Measurements from ENCODE around the gene PALD1.
A peak's percentile ranks its signal among the peaks of the same experiment; 100 is the strongest.

Gene PALD1

GRCh38 chr10:70498970-70499835, 20.6 kb downstream of the PALD1 start:
- H3K4me3 ChIP-seq, result no peak overlapping the region
- peak overlapping the region in 5 of 21 experiments; percentile 1 to 61 (median 15) for H3K27ac ChIP-seq

DNA sequence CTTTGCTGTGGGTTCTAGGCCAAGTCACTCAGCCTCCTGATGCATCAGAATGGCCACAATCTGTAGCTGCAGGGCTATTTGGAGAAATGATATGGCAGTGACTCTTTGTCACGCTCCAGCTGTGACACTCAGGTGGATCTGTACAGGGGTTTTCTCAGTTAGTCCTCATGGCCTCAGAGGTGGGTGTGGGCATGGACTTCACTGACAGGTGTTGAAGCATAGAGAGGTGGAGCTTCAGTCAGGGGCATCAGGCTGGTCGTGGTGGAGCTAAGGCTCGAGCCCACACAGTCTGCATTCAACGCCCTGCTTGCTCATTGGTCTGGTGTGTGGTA, 21.2 kb downstream of the PALD1 start:
- Histone ChIP-seq H3K4me3 (no peak overlapping the region), H3K27ac (peak overlapping the region in 4 of 21 experiments; percentile 1 to 30 (median 9))

- H3K27ac ChIP-seq, result peak overlapping the region in 2 of 21 experiments; percentile 3 to 40
- H3K4me3 ChIP-seq, result no peak overlapping the region
These were observed 21.8 kb downstream of the PALD1 start for GRCh38 chr10:70500368-70500767.

DNA sequence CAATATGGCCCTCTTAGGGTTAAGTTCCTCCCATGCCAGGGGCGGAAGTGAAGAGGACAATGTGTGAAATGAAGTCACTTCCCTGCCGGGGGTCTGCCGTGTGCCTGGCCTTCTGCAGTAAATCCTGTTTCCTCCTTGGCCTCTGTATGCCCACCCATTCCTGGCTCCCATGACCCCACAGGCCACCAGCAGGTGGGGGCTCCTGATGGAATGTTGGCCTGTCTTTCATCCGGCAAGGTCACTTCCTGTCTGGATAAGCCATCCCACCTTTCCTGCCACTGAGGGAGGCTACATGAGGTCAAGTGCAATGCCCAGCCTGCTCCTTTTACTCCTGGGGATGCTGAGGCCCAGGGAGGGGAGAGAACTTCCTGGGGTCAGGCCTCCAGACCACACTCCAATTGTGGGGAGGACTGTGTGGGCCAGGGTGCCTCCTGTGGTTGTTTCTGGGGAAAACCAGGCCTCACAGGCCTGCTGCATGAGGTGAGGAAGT, 22.3 kb downstream of the PALD1 start:
- Histone ChIP-seq H3K27ac (peak overlapping the region in 3 of 21 experiments; percentile 1 to 40 (median 23)), H3K4me3 (no peak overlapping the region)

DNA sequence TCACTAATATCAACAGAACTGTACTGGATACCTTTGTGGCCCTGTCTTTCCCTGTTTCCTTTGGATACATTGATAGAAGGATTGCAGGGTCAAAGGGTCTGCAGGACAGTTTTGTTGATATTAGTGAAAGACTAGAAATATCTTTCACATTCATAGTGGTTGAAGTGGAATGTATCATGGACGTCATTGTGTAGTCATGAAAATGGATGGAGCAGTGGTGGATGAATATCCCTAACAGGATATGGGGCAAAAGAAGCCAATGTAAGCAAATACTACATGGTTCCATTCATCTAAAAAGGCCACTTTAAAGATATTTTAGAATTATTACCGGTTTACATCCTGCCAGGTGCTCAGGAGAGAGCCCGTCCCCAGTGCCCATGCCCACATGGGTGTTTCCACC, 23.8 kb downstream of the PALD1 start:
- Histone ChIP-seq H3K27ac (no peak overlapping the region), H3K4me3 (no peak overlapping the region)

DNA sequence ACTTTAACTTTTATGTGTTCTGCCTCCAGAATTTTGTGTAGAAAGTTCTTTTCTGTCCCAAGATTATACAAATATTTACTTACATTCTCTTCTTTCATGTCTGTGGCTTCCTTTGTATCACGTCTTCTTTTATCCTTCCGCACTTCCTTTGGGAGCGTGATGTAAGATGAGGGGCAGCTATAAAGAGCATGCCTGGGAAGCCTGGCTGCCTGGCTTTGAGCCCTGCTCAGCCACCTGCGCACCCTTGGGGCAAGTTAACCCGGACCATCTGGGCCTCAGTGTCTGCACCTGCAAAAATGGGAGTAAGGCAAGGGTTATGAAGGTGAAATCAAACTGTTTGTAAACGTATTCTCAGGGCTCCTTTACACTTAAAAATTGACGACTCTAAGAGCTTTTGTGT, 25.2 kb downstream of the PALD1 start:
- H3K4me3 ChIP-seq, result no peak overlapping the region
- H3K27ac ChIP-seq, result no peak overlapping the region

- Histone ChIP-seq H3K27ac (peak overlapping the region in 1 of 21 experiments; percentile 1), H3K4me3 (no peak overlapping the region)
These were observed 26.2 kb downstream of the PALD1 start for GRCh38 chr10:70504521-70505358.

GRCh38 chr10:70505908-70506307, 27.3 kb downstream of the PALD1 start:
- Histone ChIP-seq H3K4me3 (no peak overlapping the region), H3K27ac (no peak overlapping the region)

- Histone ChIP-seq H3K27ac (peak overlapping the region in 1 of 21 experiments; percentile 34), H3K4me3 (no peak overlapping the region)
These were observed 29.4 kb downstream of the PALD1 start for GRCh38 chr10:70507966-70508365.

GRCh38 chr10:70508912-70509756, 30.6 kb downstream of the PALD1 start:
- peak overlapping the region in 4 of 21 experiments; percentile 6 to 51 (median 22) for H3K27ac ChIP-seq
- H3K4me3 ChIP-seq, result no peak overlapping the region

GRCh38 chr10:70509757-70510147, 31.2 kb downstream of the PALD1 start:
- no peak overlapping the region for H3K4me3 ChIP-seq
- peak overlapping the region in 3 of 21 experiments; percentile 15 to 51 (median 29) for H3K27ac ChIP-seq

DNA sequence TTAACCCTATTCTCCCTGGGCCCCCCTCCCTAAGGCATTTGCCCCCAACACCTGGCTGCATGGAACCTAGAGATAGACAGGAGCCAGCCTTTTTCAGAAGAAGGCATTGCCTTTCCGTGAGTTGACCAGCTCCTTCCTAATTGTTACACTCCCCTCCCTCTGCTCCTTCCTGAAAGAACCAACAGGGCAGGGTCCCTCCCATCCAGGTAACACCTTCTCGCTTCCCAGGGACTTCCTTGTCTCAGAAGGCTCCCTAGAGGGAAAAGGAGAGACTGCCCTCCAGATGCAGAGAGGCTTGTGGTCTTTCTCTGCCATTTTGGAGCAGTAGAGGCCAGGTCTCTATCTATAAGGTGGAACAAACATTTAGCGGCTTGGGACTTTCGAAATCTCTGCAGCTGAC, 31.9 kb downstream of the PALD1 start:
- no peak overlapping the region for H3K4me3 ChIP-seq
- H3K27ac ChIP-seq, result no peak overlapping the region

GRCh38 chr10:70510904-70511303, 32.3 kb downstream of the PALD1 start:
- no peak overlapping the region for H3K27ac ChIP-seq
- H3K4me3 ChIP-seq, result no peak overlapping the region

GRCh38 chr10:70512149-70512639, 33.6 kb downstream of the PALD1 start:
- Histone ChIP-seq H3K27ac (no peak overlapping the region), H3K4me3 (no peak overlapping the region)

DNA sequence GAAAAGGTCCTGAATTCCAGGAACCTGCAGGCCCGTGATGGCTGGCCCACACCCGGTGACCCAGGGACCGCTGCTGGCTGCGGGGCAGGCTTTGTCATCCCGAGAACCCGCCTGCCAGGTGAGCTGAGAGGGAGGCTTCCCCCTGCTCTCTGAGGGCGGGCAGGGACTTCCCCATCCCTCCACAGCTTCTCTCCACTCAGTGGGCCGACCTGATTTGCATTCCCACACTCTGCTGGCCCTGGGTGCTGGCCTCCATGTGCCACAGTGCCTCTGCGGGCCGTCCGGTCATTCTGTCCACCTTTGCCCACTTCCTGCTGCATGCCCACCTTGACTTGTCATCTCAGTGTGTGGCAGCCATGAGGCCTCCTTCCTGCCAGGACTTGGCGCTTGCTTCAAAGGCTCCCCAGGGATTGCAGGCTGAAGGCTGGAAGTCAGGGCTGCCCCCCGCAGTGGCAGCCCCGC, 35.3 kb downstream of the PALD1 start:
- no peak overlapping the region for H3K4me3 ChIP-seq
- no peak overlapping the region for H3K27ac ChIP-seq

GRCh38 chr10:70514591-70514990, 36.0 kb downstream of the PALD1 start:
- H3K4me3 ChIP-seq, result no peak overlapping the region
- H3K27ac ChIP-seq, result no peak overlapping the region

DNA sequence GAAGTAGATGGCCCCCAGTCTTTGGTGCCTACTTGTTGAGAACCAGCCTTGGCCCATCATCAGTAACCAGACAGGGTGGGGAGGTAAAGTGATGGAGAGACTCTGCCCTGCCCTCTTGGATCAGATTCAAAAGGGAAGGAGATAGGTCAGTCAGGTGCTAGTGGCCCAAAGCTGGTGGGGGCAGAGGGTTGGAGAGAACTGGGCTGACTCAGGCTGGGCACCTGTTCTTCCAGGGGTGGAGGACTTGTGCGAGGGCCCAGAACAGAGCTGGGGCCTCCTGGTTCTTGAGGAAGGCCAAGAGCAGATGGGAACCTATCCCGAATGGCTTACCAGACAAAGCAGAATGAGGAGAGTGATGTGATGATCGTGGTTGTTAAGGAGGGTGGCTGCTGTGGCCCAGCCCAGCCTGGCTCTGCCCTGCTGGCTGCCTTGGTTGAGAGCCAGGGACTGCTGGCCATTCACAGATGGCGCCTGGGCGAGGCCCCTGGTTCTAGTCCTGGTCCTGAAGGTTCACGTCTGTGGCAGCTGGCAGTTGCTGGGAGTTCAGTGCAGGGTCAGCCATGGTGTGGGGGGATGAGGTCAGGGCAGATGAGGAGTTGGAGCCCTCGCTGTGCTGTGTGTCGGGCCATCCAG, 36.6 kb downstream of the PALD1 start:
- Histone ChIP-seq H3K4me3 (no peak overlapping the region), H3K27ac (no peak overlapping the region)

GRCh38 chr10:70518695-70519094, 40.1 kb downstream of the PALD1 start:
- no peak overlapping the region for H3K27ac ChIP-seq
- H3K4me3 ChIP-seq, result no peak overlapping the region

- Histone ChIP-seq H3K4me3 (no peak overlapping the region), H3K27ac (no peak overlapping the region)
These were observed 44.5 kb downstream of the PALD1 start for GRCh38 chr10:70523057-70523456.
